Measurements from ENCODE around the gene FGFBP2.

FGFBP2 gene

GRCh38 chr4:15912961-15913630, 49.9 kb downstream of the FGFBP2 start:
- Histone ChIP-seq H3K23ac (ENCODE audit: low read length) (no peak overlapping the region), H3K4ac (ENCODE audit: low read depth, low read length) (no peak overlapping the region), H3K4me3 (ENCODE audit: low read length) (no peak overlapping the region), H2BK5ac (ENCODE audit: low read length) (no peak overlapping the region), H4K5ac (ENCODE audit: low read length) (no peak overlapping the region), H2BK120ac (ENCODE audit: low read depth, low read length) (no peak overlapping the region), H3K56ac (ENCODE audit: low read length) (peak overlapping the region; percentile 49), H3K27me3 (ENCODE audit: insufficient read depth, low read length, poor library complexity) (no peaks in the 10 kb centered on the region), H3K27ac (ENCODE audit: low read depth, low read length) (no peak overlapping the region), H3K4me2 (ENCODE audit: low read length) (no peak overlapping the region), H3K79me1 (ENCODE audit: low read length) (no peaks in the 10 kb centered on the region), H4K8ac (ENCODE audit: low read depth, low read length) (no peak overlapping the region), H3K4me1 (ENCODE audit: control insufficient read depth, low read depth, low read length) (peaks cover 7% of the 10 kb centered on the region), H3K9ac (ENCODE audit: low read length) (no peak overlapping the region), H2AK5ac (ENCODE audit: low read length) (no peak overlapping the region), H3K79me2 (ENCODE audit: control insufficient read depth, insufficient read depth, low read length) (no peaks in the 10 kb centered on the region), H3K18ac (ENCODE audit: low read length) (no peak overlapping the region), H3K36me3 (ENCODE audit: control insufficient read depth, insufficient read depth, low read length) (no peaks in the 10 kb centered on the region), H2BK15ac (replicated peaks; ENCODE audit: low read depth) (no peak overlapping the region)
- no CpG with 5 or more reads among the region's 8 CpGs for WGBS (ENCODE audit: extremely low coverage, insufficient coverage, low lambda C conversion rate)
- peak; percentile 64 for DNase-seq

GRCh38 chr4:15912236-15912635, 50.7 kb downstream of the FGFBP2 start:
- H3K79me1 ChIP-seq (ENCODE audit: low read length) = no peaks in the 10 kb centered on the region
- H3K9ac ChIP-seq (ENCODE audit: low read length) = no peak overlapping the region
- peak overlapping the region; percentile 56 for H3K56ac ChIP-seq (ENCODE audit: low read length)
- no peak overlapping the region for H2BK15ac ChIP-seq (replicated peaks; ENCODE audit: low read depth)
- H3K4ac ChIP-seq (ENCODE audit: low read depth, low read length) = no peak overlapping the region
- H3K36me3 ChIP-seq (ENCODE audit: control insufficient read depth, insufficient read depth, low read length) = no peaks in the 10 kb centered on the region
- H3K79me2 ChIP-seq (ENCODE audit: control insufficient read depth, insufficient read depth, low read length) = no peaks in the 10 kb centered on the region
- peak overlapping the region; percentile 74 for H2AK5ac ChIP-seq (ENCODE audit: low read length)
- H3K23ac ChIP-seq (ENCODE audit: low read length) = no peak overlapping the region
- peak overlapping the region; percentile 45 for H2BK5ac ChIP-seq (ENCODE audit: low read length)
- H3K4me2 ChIP-seq (ENCODE audit: low read length) = no peak overlapping the region
- no peak overlapping the region for H4K5ac ChIP-seq (ENCODE audit: low read length)
- no peak overlapping the region for H2BK120ac ChIP-seq (ENCODE audit: low read depth, low read length)
- peaks cover 7% of the 10 kb centered on the region for H3K4me1 ChIP-seq (ENCODE audit: control insufficient read depth, low read depth, low read length)
- H3K27me3 ChIP-seq (ENCODE audit: insufficient read depth, low read length, poor library complexity) = no peaks in the 10 kb centered on the region
- H3K18ac ChIP-seq (ENCODE audit: low read length) = no peak overlapping the region
- DNase-seq = no peak
- no peak overlapping the region for H3K27ac ChIP-seq (ENCODE audit: low read depth, low read length)
- no peak overlapping the region for H3K4me3 ChIP-seq (ENCODE audit: low read length)
- no peak overlapping the region for H4K8ac ChIP-seq (ENCODE audit: low read depth, low read length)
- no CpG with 5 or more reads among the region's 7 CpGs for WGBS (ENCODE audit: extremely low coverage, insufficient coverage, low lambda C conversion rate)
